Left renal cortex interstitium (tissue), 4 donors: ENCODE measurements around the gene DRD2. TPM values are rescaled to one million over a fixed set of nuclear protein-coding genes. Genes with fewer than 3 reads are reported as not detected.

Source experiments
- DNase-seq, 4 donors: peaks; one replicate each; pipeline ENCODE4 v3.0.0-alpha.2; 2013; ENCODE audit warnings: low read depth in 4 of 4, low spot score in 2 of 4, missing footprints in 1 of 4
- polyA plus RNA-seq, 4 donors: library from polyadenylated mRNA; unstranded; fragments of 120-200 nt; gene quantifications; one replicate each; pipeline ENCODE4 v1.2.1, GENCODE V29; 2013; ENCODE audit not compliant: insufficient read length in 4 of 4

The DRD2 gene
- polyA plus RNA-seq, 4 donors = 0.21 to 0.76 (median 0.42) TPM

GRCh38 chr11:113487622-113488021 is 12.4 kb upstream of the DRD2 start:
- DNase-seq = no peak

DNA sequence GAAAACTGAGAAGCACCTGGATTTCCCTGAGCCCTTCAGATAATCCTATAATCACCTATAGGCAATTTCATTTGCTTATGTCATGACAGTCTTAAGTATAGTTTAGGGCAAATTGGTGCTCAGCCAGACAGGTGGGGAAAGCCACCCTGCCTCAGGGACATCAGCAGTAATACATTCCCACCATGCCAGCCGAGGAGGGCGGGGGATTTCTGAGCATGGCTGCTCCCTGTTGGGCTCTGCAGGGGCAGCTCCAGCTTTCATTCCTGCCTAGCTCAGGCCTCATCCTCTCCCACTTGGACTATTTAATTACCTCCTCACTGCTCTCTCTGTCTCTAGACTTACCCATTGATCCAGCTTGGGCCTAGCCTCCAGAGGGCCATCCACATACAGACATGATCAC is 9.0 kb upstream of the DRD2 start:
- no peak for DNase-seq

DNA sequence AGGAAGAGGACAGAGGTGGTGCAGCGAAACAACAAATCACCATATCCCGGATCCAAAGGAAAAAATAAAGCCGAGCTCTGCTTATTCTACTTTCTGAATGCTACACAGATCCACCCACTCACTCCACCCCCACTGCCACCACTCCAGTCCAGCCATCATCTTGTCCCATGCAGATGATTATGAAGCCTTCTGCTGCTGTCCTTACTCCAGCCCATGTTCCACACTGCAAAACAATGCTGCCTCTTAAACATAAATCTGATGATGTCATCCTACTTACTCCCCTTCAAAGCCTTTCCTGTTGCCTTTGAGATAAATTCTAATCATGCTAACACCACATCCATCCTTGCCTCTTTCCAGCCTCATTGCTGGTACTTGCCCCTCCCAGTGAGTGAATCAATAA is 6.5 kb upstream of the DRD2 start:
- DNase-seq = no peak

GRCh38 chr11:113481226-113481625 is 6.0 kb upstream of the DRD2 start:
- no peak for DNase-seq

DNA sequence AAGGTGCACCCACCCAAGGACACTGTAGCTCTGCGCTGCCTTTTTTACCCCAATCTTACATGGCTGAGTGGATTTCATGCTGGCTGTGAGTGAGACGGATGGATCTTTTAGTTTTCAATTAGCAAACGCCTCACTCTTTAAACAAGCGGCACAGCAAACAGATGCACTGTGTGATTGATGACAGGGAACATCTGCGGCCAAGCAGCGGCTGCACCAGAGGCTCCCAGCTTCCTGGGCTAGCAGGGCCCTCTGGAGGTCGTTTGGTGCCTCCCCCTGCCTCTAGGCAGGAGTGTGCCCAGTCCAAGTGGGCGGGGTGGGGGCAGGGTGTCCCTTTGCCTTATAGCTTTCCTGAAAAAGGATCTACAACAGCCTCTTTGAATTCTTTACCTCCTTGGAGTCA is 2.1 kb upstream of the DRD2 start:
- DNase-seq = no peak

DNA sequence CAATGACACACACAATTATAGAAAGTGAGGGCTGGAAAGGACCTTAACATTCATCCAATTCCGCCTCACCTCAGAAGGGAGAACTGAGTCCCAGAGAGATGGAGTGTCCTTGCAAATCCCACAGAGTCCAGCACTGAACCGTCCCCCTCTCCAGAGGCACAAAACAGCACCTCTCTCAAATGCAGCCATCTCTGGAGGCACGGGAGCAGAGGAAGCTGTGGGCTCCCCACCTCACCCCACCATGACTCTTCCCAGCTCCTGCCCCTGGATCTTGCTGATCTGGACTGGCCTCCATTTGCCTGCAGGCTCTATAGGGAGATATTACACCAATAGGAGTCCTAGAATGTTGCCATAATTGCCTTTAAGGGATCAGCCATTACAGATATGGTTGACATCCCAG is 1.4 kb upstream of the DRD2 start:
- no peak for DNase-seq

GRCh38 chr11:113474362-113475159 is 637 bp downstream of the DRD2 start:
- peak; percentile 79 to 96 (median 89) for DNase-seq

- DNase-seq = no peak
Observed at GRCh38 chr11:113473983-113474361, 1.2 kb downstream of the DRD2 start.

DNA sequence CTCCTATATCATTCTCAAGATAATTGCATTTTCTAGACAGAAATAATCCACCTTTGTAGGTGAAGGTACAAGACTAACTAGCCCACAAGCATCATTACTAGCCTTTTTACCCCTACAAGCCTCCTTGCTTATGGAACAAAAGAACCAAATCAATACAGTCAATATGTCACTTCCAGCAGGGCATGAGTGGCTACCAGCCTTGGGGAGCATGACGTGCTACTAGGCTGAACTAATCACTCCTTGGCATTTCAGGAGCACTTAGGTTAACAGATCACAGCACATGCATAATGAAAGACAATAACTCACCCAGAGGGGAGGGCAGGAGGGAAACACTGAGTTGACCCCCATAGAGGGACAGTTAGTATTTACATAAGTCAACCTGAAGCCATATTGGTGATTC is 2.7 kb downstream of the DRD2 start:
- no peak for DNase-seq

GRCh38 chr11:113470233-113470632 is 5.0 kb downstream of the DRD2 start:
- DNase-seq = no peak

DNA sequence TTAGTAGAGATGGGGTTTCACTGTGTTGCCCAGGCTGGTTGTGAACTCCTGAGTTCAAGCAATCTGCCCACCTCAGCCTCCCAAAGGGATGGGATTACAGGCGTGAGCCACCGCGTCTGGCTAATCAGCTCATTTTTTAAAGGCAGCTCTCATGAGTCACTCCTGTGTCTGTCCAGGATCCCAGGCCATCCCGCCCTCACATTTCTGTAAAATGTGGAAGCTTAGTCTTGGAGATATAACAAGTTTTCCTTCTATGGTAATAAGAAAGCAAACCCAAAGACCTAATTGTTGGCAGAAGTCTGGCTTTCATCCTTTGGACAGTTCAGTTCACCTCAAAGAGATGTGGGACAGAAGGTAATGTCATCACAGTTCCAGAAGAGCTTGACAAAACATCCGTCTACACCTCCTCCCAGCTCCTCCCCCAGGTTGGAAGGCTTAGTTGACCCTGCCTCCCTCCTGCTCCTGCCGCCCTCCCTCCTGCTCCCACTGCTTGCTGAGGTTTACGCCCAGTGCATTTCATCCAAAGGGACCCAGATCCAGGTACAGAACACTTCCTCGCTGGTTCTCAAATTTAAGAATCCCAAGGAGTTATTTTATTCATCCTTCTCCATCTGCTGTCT is 6.4 kb downstream of the DRD2 start:
- no peak for DNase-seq

GRCh38 chr11:113467545-113467944 is 7.7 kb downstream of the DRD2 start:
- DNase-seq = no peak

GRCh38 chr11:113465786-113466185 is 9.4 kb downstream of the DRD2 start:
- DNase-seq = no peak

GRCh38 chr11:113464416-113464815 is 10.8 kb downstream of the DRD2 start:
- DNase-seq = no peak

- no peak for DNase-seq
Observed at GRCh38 chr11:113462830-113463229, 12.4 kb downstream of the DRD2 start.

DNA sequence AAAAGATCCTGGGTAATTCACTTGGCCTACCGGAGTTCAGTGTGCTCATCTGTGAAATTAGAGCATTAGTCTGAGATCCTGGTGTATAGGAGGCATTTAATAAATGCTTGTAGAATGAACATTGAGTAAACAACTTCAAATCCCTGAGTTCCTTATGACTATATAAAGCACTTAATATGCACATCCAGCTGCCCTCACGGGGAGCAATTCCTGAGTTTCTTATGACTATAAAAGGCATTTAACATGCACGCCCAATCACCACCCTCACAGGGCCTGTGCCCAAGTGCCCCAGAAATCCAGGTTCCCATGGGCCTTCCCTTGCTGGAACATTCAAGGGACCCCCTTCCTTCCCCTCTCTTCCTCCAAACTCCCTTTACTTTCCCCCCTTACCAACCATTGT is 13.6 kb downstream of the DRD2 start:
- no peak for DNase-seq

DNA sequence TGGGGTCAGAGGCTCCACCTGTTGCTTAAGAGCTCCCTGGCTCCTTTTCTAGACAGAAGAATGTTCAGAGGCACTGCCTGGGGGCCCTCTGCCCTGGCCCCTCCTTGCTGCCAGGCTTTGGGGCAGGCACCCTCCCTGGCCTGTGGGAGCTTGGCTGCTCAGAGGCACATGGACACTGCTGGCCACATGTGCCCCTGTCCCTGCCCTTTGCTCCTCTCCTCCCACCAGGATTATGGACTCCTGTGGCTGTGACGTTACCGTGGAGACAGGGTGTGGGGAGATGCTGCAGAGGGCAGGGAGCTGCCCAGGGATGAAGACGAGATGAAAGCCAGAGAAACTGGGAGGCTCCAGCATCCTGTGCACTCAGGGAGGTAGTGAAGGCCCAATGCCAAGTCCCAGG is 14.7 kb downstream of the DRD2 start:
- DNase-seq = no peak

DNA sequence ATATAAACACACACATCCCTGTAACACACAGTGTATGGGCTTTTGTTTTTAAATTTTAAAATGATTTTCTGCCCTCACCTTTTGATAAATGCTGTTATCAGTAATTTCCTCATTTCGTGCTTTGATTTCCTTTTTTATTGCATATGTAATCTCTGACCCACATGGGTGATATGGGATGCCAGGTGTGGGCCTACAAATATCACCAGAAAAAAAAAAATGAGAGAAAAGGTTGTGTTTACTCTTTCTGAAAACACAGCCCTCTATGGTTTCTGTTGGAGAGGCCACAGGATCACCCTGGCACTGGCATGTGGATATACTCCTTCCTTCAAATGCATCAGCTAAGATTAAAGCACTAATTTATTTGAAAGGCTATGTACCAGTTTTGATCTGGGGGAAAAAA is 17.0 kb downstream of the DRD2 start:
- no peak for DNase-seq

GRCh38 chr11:113457784-113458183 is 17.4 kb downstream of the DRD2 start:
- no peak for DNase-seq

- DNase-seq = no peak
Observed at GRCh38 chr11:113454455-113454854, 20.7 kb downstream of the DRD2 start.

GRCh38 chr11:113449743-113450142 is 25.5 kb downstream of the DRD2 start:
- no peak for DNase-seq

DNA sequence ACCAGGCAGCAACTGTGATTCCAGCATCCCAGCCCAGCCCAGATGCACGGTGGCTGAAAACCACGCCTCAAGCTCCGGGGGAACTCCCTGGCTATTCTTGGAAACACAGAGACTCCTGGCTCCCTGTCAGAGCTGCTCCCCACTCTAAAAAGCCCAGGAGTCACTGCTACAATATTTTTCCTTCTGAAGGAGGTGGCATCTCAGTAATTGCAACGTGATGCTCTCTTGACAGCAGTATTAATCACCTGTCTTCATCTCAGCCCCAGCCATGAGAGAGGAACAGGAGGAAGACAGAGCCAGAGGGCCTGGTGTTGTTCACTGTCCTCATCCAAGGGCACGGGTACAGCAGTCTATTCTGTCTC is 26.9 kb downstream of the DRD2 start:
- no peak for DNase-seq
